ENCODE results near the gene ANKS3. TPM values are rescaled to one million over a fixed set of nuclear protein-coding genes. Genes with fewer than 3 reads are reported as not detected.

The ANKS3 gene
- total and polyA plus RNA-seq, 2 of the 8 experiments (the other 6 are each of a cell fraction or from before 2014, with no cell fraction given) = 15.5 to 23.9 TPM

GRCh38 chr16:4734063-4734729 is at the start of gene ANKS3, which contains the start of gene DNAAF8 (continued):
- no peak for TF ChIP-seq RXRA (IDR thresholded peaks at IDR 0.05; ENCODE audit: insufficient read depth, low read depth, low read length)
- TF ChIP-seq SAP30 (IDR thresholded peaks at IDR 0.05; ENCODE audit: insufficient read depth, insufficient replicate concordance, low read length) = peak; percentile 97
- TF ChIP-seq RFX5 (IDR thresholded peaks at IDR 0.05; ENCODE audit: borderline replicate concordance, low read depth, low read length) = no peak
- TF ChIP-seq HDAC2 (IDR thresholded peaks at IDR 0.05; ENCODE audit: borderline replicate concordance in 1 of 2, low read depth in 2 of 2, low read length in 2 of 2) = peak in 1 of 2 experiments; percentile 99; a peak in 2 of 4 replicates
- no peak for TF ChIP-seq EGR1 (IDR thresholded peaks at IDR 0.05; ENCODE audit: borderline replicate concordance, low read depth, low read length)
- TF ChIP-seq NRF1 (IDR thresholded peaks at IDR 0.05; ENCODE audit: low read depth, low read length) = no peak
- TF ChIP-seq GTF2F1 (IDR thresholded peaks at IDR 0.05; ENCODE audit: borderline replicate concordance, low read depth, low read length) = no peak
- TF ChIP-seq CTBP2 (IDR thresholded peaks at IDR 0.05; ENCODE audit: borderline replicate concordance, insufficient read depth, insufficient read length, low read length) = no peak
- peak; percentile 73; the same call in 1 of the 2 replicates for TF ChIP-seq SP4 (IDR thresholded peaks at IDR 0.05; ENCODE audit: low read length)
- TF ChIP-seq TAF7 (optimal IDR thresholded peaks at IDR 0.05; ENCODE audit: borderline replicate concordance, low read depth, low read length) = no peak
- no peak for TF ChIP-seq YY1 (IDR thresholded peaks at IDR 0.05; ENCODE audit: low read depth, low read length)
- no peak for TF ChIP-seq JUND (IDR thresholded peaks at IDR 0.05; ENCODE audit: low read length)
- peak; percentile 60 for TF ChIP-seq KDM4A (IDR thresholded peaks at IDR 0.05; ENCODE audit: low read depth, low read length, severe bottlenecking)
- TF ChIP-seq EZH2 (IDR thresholded peaks at IDR 0.05; ENCODE audit: low read depth, low read length, severe bottlenecking) = no peak
- TF ChIP-seq CHD2 (IDR thresholded peaks at IDR 0.05; ENCODE audit: low read length) = peak; percentile 44; the same call in 1 of the 2 replicates
- TF ChIP-seq TBP (IDR thresholded peaks at IDR 0.05; ENCODE audit: low read depth, low read length) = peak; percentile 23; the same call in 1 of the 2 replicates
- 0 out of 2 replicates have a peak, but pooled peaks have one; percentile 10 for TF ChIP-seq E2F6 (IDR thresholded peaks at IDR 0.05)
- TF ChIP-seq EP300 (IDR thresholded peaks at IDR 0.05; ENCODE audit: borderline replicate concordance in 1 of 2, low read depth in 2 of 2, low read length in 2 of 2) = peak; percentile 14 to 34; a peak in 2 of 3 replicates
- peak; percentile 73 for TF ChIP-seq PHF8 (conservative IDR thresholded peaks at IDR 0.05; ENCODE audit: low read depth, low read length)
- no peak for TF ChIP-seq USF2 (IDR thresholded peaks at IDR 0.05; ENCODE audit: low read length)
- no peak for TF ChIP-seq POU5F1 (IDR thresholded peaks at IDR 0.05; ENCODE audit: low read depth, low read length)
- TF ChIP-seq CBX5 (IDR thresholded peaks at IDR 0.05; ENCODE audit: low read depth, low read length) = no peak

All from H1 (cell line).